HG02885 (cell line): ENCODE results near the gene PPRC1.
"Not testable (repeated sequence)": the region's sequence is repeated elsewhere in the genome, so short reads cannot be mapped to it uniquely, and the experiment has no call there.

Experiments
- ATAC-seq: cut with Tn5 transposase; IDR thresholded peaks from one replicate; pipeline ENCODE4 v1.9.1; 2021; ENCODE audit warnings: mild to moderate bottlenecking; ENCODE audit not compliant: unreplicated experiment, poor library complexity

The PPRC1 gene

DNA sequence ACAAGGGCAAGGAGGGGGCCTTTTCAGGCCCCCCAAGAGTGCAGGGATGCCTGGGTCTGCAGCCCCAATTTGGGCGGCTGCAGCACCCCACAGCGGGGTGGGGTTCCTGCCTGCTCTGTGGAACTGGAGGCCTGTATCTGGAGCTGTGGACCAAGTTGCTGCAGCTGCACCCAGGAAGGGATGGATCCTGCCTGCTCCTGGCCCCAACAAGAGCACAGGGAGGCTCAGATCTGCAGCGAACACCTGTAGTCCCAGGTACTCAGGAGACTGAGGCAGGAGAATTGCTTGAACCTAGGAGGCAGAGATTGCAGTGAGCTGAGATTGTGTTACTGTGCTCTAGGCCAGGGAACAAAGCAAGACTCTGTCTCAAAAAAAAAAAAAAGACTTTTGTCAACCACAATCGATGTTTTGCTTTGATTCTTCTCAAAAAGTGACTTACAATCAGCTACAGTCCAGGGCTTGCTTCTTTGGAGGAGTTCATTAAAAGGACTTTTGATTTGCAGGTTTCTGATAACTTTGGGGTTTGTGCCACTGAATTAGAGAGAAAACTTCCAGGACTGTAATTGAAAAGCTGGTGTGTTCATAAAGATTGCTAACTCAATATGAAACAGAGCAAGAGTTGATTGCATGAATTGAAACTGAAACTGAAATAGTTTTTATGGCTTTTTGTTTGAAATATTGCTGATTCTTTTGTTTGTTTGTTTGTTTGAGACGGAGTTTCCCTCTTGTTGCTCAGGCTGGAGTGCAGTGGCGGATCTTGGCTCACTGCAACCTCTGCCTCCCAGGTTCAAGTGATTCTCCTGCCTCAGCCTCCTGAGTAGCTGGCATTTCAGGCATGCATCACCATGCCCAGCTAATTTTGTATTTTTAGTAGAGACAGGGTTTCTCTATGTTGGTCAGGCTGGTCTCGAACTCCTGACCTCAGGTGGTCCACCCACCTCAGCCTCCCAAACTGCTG lies 56.4 kb downstream of the PPRC1 start:
- not testable (repeated sequence) for ATAC-seq

DNA sequence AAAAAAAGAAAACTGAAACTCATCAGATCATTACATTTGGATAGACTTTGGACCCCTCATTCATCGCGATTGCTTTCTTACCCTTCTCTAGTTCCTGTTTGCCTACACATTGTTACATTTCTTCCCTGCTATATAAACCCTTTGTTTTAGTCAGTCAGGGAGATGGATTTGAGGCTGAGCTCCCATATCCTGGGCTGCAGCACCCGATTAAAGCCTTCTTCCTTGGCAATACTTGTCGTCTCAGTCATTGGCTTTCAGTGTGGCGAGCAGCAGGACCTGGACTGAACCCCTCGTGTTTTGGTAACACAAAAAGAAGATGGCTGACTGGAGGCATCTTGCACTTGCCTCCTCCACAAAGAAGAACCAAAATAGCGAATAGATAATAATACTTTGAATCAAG lies 59.1 kb downstream of the PPRC1 start:
- no peak for ATAC-seq

DNA sequence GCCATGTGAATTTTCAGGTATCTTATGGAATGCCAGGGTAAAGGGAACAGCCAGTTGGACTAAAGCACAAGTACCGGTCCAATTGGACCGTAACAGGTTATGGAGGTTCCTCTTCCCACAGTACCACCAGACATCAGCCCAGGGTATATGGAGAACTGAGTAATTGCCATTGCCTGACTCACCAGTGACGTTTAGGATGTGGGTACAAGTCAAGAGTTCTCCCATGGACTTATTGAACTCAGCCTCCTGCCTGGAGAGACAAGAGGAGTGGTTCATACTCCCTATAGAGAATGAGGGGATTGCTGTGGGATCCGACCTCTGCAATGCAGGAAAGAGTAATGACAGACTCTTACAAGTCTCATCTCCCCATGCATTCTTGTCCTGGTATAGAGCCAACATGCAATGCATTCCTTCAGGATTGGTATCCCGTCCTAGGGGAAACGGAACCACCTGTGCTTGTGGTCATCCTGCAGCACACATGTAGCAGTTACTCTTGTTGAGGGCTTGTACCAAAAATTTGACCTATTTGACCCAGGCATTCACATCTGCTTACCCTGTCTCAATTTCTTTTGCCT lies 62.5 kb downstream of the PPRC1 start:
- no peak for ATAC-seq

DNA sequence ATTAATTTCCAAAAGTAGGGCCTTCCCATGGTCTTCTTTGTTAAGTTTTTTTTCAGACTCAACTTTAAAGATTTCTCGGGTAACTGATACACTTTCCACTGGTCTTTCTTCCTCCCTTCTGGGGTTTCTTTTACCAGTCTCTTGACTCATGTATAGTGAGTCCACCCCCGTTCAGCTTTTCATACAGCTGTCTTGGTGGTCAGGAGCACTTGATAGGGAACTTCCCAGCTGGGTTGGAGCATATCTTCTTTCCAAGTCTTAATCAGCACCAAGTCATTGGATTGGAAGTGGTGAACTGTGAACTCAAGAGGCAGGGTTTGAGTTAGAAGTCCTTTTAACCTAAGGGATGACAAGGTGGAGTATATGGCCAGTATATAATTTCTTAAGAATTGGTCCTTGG lies 64.1 kb downstream of the PPRC1 start:
- ATAC-seq = no peak

DNA sequence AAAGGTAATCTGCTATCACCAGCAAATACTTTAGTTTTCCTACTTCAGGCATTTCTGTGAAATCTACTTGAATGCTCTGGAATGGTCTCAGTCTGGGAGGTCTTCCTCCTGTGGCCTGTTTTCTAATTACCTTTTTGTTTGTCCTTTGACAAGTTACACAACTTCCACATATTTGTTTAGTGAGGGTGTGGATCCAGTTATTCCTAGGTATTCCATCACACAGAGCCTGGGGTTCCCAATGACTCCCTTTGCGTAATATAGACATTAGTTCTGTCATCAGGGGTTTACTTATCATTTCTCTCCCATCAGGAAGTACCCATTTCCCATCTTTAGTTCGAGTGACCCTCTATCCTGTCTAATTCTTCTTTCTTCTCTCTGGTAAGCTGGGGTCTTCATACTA lies 65.2 kb downstream of the PPRC1 start:
- ATAC-seq = no peak
